A549 treated with AZD2906 at 1 μM for 4 hours (cell line): ENCODE results near the gene DCAF15. TPM values are rescaled to one million over a fixed set of nuclear protein-coding genes. Genes with fewer than 3 reads are reported as not detected.

ENCODE experiments used
- total RNA-seq: library from RNA; stranded (reverse); fragments of 200-300 nt; extraction: Qiagen RNA extraction; gene quantifications from 5 replicates; pipeline ENCODE4 v1.2.3, GENCODE V29; 2022

Gene DCAF15
- 14.7 to 24.0 TPM (median 20.5 TPM) in 5 replicates for total RNA-seq

DNA sequence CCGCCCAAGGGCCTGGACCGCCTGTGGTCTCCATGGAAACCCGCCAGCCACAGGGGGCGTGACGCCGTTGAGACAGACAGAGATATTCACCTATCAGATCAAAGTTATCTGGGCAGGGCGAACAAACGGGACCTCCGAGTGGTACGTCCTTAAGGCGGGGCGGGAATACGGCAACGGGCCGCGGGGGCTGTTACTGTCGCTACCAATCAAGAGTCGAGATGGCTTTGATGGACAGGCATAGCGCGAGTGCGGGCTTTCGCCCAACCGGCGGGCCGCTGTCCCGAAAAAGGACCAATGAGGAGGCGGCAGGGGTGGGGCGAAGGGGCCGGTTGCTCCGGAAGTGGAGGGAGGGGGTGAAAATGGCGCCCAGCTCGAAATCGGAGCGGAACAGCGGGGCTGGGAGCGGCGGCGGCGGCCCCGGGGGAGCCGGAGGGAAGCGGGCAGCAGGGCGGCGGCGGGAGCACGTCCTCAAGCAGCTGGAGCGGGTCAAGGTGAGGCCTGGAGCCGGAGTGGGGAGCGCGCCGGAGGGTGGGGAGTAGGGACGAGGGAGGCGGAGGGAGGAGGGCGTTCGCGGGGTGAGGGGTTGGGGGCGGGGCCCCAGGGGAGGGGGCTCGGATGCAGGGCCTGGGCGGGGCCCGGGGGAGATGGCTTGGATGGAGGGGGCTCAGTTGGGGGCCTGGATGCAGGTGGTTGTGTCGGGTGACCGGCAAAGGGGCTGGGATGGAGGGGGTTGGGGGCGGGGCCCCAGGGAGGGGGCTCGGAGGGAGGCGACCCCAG lies at the start of gene DCAF15:
TSS of gene DCAF15 (plus strand) at position 356 of the 777 bp plus-strand sequence. CDS start at position 360, 4 bp downstream.

DNA sequence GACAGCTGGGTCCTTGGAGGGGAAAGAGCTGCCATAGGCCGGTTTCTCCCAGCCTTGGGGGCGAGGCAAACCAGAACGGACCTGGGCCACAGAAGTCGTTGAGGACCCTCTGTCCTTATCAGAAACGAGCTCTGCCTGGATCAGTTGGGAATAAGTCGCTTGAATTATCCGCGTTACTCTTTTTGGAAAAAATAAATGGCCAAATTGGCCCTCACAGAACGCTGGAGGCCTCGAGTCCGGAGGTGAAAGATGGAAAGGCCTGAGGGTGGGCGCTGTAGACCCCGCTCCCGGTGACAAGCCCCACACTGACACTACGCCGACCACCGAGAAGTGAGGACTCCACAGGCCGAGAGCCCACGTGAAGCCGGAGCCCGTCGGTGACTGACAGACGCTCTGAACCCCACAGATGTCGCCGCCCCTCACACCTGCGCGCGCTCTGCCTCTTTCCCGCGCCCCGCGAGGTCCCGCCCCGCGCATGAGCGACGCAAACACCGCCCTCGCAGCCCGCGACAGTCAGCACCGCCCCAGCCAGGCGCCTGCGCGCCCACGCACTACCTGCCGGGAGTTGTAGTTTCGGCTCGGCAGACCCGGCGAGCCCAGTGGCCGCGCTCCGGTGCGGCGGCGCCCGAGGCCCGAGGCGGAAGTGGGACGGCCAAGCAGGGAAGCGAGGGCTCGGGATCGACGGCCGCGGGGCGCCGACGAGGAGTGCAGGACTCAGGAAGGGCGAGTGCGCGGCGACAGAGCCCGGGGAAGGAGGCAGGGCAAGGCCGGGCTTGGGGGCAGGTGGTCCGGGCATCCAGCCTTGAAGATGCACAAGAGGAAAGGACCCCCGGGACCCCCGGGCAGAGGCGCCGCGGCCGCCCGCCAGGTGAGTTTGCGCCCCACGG lies 46.4 kb upstream of the DCAF15 start, which contains the start of the genes BRME1 and CC2D1A:
TSS of gene BRME1 (minus strand) at position 484 of the 887 bp plus-strand sequence. CDS start 1,225 bp downstream, outside the sequence.
TSS of gene CC2D1A (plus strand) at position 568 of the 887 bp plus-strand sequence. CDS start at position 809, 241 bp downstream.

GRCh38 chr19:13938301-13939064 lies 13.8 kb upstream of the DCAF15 start, which contains the start of gene PODNL1:
TSS of gene PODNL1 (minus strand) at chr19:13938417. CDS start at chr19:13938181, 236 bp downstream.

DNA sequence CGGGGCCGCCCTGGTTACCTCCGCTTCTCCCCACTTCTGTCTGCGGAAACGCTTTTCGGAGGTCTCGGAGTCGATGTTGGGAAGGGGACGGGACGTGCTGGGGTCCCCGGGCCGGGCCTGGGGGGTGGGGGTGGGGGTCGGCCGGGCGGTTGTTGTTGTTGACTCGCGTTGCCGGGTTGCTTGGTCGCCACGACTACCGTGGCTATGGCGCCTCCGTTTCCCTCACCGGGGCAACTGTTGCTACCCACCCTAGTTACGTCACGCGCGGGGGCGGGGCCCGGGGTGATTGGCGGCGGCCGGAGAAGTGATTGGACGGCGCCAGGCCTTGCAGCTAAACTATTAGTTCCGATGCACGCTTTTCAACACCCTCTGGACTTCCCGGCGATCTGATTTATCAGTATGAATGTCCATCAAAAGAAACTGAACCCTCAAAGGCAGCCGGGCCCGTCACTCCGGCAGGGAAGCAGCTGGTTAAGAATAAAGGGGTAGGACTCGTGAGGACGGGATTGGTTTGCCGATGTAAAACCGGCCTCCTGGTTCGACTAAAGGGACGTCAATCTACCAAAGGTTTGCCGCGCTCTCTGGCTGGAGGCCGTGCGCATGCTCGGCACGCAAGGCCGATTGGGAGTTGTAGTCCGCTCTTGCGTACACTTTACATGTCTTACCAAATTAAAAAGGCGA lies 53.9 kb downstream of the DCAF15 start, which contains the start of gene RFX1:
TSS of gene RFX1 (minus strand) at position 236 of the 681 bp plus-strand sequence. CDS start 12,477 bp downstream, outside the sequence.

Other genes with a start within 250 kb of the DCAF15 start
- 8.9 to 13.3 TPM (median 12.2 TPM) in 5 replicates for gene MRI1, start 188.0 kb upstream of the DCAF15 start, total RNA-seq
- 132 to 208 TPM (median 201 TPM) in 5 replicates for gene C19orf53, start 178.1 kb upstream of the DCAF15 start, total RNA-seq
- 2.4 to 3.6 TPM (median 3.5 TPM) in 5 replicates for gene ZSWIM4, start 157.1 kb upstream of the DCAF15 start, total RNA-seq
- gene NANOS3, start 75.4 kb upstream of the DCAF15 start, total RNA-seq = 2.1 to 3.6 TPM (median 2.8 TPM) in 5 replicates
- 0.34 to 0.57 TPM (median 0.46 TPM) in 4 of 5 replicates, not detected in the other for gene BRME1, start 46.4 kb upstream of the DCAF15 start, total RNA-seq
- 7.7 to 9.5 TPM (median 9.3 TPM) in 5 replicates for gene CC2D1A, start 46.3 kb upstream of the DCAF15 start, total RNA-seq
- gene PODNL1, start 14.1 kb upstream of the DCAF15 start, total RNA-seq = 0.65 to 1.6 TPM (median 1.4 TPM) in 5 replicates
- 3.2 to 5.4 TPM (median 4.8 TPM) in 5 replicates for gene RFX1, start 53.8 kb downstream of the DCAF15 start, total RNA-seq
- not detected in 5 replicates for gene RLN3, start 75.6 kb downstream of the DCAF15 start, total RNA-seq
- gene IL27RA, start 79.3 kb downstream of the DCAF15 start, total RNA-seq = 8.4 to 10.7 TPM (median 9.2 TPM) in 5 replicates
- 1.4 to 2.6 TPM (median 2.2 TPM) in 5 replicates for gene PALM3, start 109.6 kb downstream of the DCAF15 start, total RNA-seq
- 2.2 to 4.3 TPM (median 3.9 TPM) in 5 replicates for gene MISP3, start 120.3 kb downstream of the DCAF15 start, total RNA-seq
- not detected in 5 replicates for gene C19orf67, start 133.3 kb downstream of the DCAF15 start, total RNA-seq
- gene SAMD1, start 138.2 kb downstream of the DCAF15 start, total RNA-seq = 32.9 to 42.4 TPM (median 37.0 TPM) in 5 replicates
- 28.7 to 36.9 TPM (median 29.6 TPM) in 5 replicates for gene PRKACA, start 165.3 kb downstream of the DCAF15 start, total RNA-seq
- 28.6 to 31.7 TPM (median 30.7 TPM) in 5 replicates for gene ASF1B, start 184.1 kb downstream of the DCAF15 start, total RNA-seq